ENCODE data around the gene VPS26B. TPM values are rescaled to one million over a fixed set of nuclear protein-coding genes. Genes with fewer than 3 reads are reported as not detected.

The VPS26B gene
- total and polyA plus RNA-seq, 5 donors: 18.7 to 38.0 (median 34.2) TPM

DNA sequence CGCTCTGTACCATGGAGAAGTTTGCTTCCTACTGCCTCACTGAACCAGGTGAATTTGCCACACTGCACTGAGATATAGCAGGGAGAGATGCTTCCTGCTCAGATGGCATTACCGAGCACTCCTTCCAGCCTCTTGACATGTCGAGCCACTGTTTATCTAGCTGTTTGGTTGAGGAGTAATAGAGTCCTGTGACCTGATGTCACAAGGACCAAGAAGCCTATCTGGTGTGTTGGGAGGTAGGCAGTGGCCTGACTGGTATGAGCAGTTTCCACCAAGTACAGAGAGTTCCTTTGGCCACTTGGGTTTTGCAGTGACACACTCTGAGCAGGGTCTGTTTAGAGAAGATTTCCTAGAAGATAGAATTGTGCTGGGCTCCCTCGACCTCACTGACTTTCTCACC, 34.1 kb downstream of the VPS26B start:
- intact Hi-C loops (cut with DNase I): no loop called here
- ATAC-seq (no peak), DNase-seq (no peak)
- no peaks in the 10 kb centered on the region for H3K27me3 ChIP-seq (ENCODE audit: control insufficient read depth, insufficient read depth)
- WGBS: 83% methylated on average over 4 of the region's 4 CpGs
- H3K4me1 ChIP-seq (ENCODE audit: control insufficient read depth, insufficient read depth, low read length): no peaks in the 10 kb centered on the region
- H3K4me3 ChIP-seq (ENCODE audit: low read length): no peak overlapping the region
- no peak overlapping the region for H3K27ac ChIP-seq (ENCODE audit: low read length)
- H3K9me3 ChIP-seq (ENCODE audit: control insufficient read depth, low read length): no peaks in the 10 kb centered on the region

DNA sequence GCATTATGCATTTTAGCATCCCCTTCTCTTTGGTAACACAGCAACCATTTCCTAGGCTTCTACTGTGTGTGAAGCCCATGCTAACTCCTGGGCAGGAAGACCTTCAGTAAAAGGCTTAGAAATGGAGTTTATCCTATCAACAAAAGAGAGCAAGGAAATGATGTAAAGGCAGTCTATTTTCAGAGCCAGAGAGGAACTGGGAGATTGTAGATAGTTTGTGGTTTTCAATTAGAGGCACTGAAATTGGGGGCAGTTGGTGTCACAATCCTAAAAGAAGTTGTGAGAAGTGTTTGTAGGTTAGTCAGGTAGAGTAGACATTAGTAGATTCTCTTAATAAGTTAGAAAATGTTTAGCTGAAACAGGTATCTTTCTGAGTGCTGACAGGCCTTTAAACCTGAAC, 36.0 kb downstream of the VPS26B start:
- H3K4me3 ChIP-seq (ENCODE audit: low read length): no peak overlapping the region
- intact Hi-C loops (cut with DNase I): no loop called here
- H3K27ac ChIP-seq (ENCODE audit: low read length): no peak overlapping the region
- H3K27me3 ChIP-seq (ENCODE audit: control insufficient read depth, insufficient read depth): no peaks in the 10 kb centered on the region
- DNase-seq (no peak), ATAC-seq (no peak)
- no peaks in the 10 kb centered on the region for H3K4me1 ChIP-seq (ENCODE audit: control insufficient read depth, insufficient read depth, low read length)
- no peaks in the 10 kb centered on the region for H3K9me3 ChIP-seq (ENCODE audit: control insufficient read depth, low read length)

DNA sequence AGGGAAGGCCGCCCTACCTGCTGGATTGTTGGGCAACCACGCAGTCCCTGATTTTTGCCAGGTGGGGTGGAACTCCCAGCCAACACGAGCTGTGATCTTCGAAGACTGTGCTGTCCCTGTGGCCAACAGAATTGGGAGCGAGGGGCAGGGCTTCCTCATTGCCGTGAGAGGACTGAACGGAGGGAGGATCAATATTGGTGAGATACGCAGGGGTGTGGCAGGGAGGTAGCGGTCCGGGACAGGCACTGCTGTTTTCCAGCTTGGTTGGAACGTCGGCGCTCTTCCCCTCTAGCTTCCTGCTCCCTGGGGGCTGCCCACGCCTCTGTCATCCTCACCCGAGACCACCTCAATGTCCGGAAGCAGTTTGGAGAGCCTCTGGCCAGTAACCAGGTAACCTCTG, 36.5 kb downstream of the VPS26B start:
- intact Hi-C loops (cut with DNase I): no loop called here
- 89% methylated on average over 16 of the region's 16 CpGs for WGBS
- no peak overlapping the region for H3K4me3 ChIP-seq (ENCODE audit: low read length)
- no peaks in the 10 kb centered on the region for H3K9me3 ChIP-seq (ENCODE audit: control insufficient read depth, low read length)
- DNase-seq: no peak
- no peak for ATAC-seq
- no peaks in the 10 kb centered on the region for H3K27me3 ChIP-seq (ENCODE audit: control insufficient read depth, insufficient read depth)
- H3K4me1 ChIP-seq (ENCODE audit: control insufficient read depth, insufficient read depth, low read length): no peaks in the 10 kb centered on the region
- no peak overlapping the region for H3K27ac ChIP-seq (ENCODE audit: low read length)

DNA sequence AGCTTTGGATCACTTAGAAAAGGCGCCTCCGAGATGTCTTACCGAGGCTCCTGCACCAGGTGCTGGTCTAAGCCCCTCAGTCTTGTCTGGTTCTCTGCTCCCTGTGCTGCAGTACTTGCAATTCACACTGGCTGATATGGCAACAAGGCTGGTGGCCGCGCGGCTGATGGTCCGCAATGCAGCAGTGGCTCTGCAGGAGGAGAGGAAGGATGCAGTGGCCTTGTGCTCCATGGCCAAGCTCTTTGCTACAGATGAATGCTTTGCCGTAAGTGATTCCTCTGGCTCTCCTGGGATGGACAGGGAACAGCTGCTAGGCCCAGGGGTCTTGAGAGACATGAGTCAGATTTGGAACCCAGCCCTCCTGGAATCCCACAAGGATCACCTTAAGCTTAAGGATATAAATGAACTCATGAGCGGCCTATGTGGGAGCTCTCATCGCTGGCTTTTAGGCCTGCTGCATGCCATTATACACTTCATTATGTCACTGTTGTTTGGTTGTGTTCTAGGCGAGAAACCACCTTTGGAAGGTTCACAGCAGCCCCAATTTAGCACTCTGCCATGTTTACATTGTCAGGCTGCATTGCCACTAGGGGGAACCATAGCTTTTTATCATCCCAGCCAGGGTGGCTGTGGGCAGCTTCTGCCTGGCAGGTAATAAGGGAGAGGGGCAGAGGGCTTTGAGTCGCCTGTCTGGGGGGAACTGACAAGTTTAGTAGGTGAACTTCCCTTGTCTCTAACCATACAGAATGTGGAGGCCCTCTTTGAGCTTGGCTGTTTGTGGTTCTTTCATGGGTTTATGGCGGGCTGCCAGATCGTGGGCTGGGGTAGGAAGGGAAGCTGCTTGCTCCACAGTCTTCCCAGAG, 37.4 kb downstream of the VPS26B start:
- Histone ChIP-seq H3K27me3 (ENCODE audit: control insufficient read depth, insufficient read depth) (no peaks in the 10 kb centered on the region), H3K27ac (ENCODE audit: low read length) (no peak overlapping the region), H3K4me1 (ENCODE audit: control insufficient read depth, insufficient read depth, low read length) (no peaks in the 10 kb centered on the region), H3K9me3 (ENCODE audit: control insufficient read depth, low read length) (no peaks in the 10 kb centered on the region), H3K4me3 (ENCODE audit: low read length) (no peak overlapping the region)
- WGBS: 88% methylated on average over 14 of the region's 14 CpGs
- DNase-seq (no peak), ATAC-seq (no peak)
- intact Hi-C loops (cut with DNase I): no loop called here

DNA sequence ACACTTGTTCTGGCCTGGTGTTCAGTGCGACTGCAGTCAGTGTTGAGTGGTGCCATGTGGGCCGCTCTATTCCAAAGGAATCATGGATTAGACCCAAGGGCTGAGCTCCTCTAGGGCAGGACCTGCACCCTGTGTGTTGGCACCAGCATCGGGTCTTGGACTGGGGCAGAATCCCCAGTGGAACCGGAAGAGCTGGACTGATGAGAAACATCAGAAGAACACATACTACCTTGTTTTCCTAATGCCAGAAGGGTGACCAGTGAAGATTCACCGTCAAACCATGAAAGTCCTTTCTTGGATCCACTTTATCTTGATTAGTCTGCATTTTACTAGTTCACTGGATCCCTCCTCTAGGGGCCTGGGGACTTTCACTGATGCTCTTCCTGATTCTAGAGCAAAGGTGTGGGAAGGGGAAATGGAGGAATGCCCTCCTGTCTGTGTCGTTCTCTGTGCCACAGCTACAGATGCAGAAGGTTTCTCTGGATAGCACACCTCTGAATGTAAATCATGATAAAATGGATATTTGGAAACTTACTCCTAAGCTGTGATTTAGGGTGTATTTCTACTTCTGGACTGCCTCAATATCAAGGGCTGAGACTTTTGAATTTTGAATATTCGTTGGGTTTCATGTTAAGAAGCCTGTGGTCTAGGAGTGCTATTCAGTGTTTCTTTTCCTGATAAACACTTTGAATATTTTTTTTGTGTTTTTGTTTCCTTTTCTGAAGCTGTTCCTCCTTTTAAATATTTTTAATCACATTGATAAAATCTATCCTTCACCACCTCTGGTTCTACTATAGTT, 40.7 kb downstream of the VPS26B start:
- Histone ChIP-seq H3K27ac (ENCODE audit: low read length) (no peak overlapping the region), H3K27me3 (ENCODE audit: control insufficient read depth, insufficient read depth) (no peaks in the 10 kb centered on the region), H3K9me3 (ENCODE audit: control insufficient read depth, low read length) (no peaks in the 10 kb centered on the region), H3K4me3 (ENCODE audit: low read length) (no peak overlapping the region), H3K4me1 (ENCODE audit: control insufficient read depth, insufficient read depth, low read length) (no peaks in the 10 kb centered on the region)
- ATAC-seq (no peak), DNase-seq (no peak)
- 89% methylated on average over 7 of the region's 7 CpGs for WGBS
- intact Hi-C loops (cut with DNase I): no loop called here

DNA sequence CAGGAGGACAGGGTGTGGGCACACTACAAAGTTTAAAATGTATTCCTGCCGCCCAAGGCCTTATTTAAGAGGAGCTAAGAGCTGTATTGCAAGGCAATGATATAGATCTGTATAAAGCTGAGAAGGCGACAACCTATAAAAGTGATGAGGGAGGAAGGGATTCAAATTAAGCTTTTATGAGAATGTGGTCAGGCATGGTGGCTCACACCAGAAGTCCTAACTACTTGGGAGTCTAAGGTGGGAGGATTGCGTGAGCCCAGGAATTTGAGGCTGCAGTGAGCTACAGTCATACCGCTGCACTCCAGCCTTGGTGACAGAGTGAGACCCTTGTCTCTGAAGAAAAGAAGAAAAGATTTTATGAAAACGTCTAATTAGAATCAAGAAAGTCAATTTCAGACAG, 42.0 kb downstream of the VPS26B start:
- WGBS: 86% methylated on average over 5 of the region's 5 CpGs
- Histone ChIP-seq H3K27ac (ENCODE audit: low read length) (no peak overlapping the region), H3K4me3 (ENCODE audit: low read length) (no peak overlapping the region), H3K4me1 (ENCODE audit: control insufficient read depth, insufficient read depth, low read length) (no peaks in the 10 kb centered on the region), H3K27me3 (ENCODE audit: control insufficient read depth, insufficient read depth) (no peaks in the 10 kb centered on the region), H3K9me3 (ENCODE audit: control insufficient read depth, low read length) (no peaks in the 10 kb centered on the region)
- ATAC-seq (no peak), DNase-seq (no peak)
- intact Hi-C loops (cut with DNase I): no loop called here

DNA sequence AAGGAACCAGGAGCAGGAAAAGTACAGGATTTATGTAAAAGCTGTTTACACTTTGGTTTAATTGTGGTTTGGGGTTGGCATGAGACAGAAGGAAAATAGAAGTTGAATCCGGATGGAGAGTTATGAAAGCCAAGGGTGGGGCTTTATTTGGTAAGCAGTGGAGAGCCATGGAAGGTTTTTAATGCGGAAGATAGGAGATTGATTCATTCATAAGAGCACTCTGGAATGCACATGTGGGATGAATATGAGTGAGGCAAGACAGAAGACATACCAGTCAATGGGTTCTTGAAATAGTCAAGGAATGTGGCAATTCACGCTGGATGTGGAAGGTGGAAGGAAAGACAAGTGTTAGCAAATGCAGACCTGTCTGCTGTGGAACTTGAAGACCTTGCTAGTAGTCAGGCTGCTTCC, 42.4 kb downstream of the VPS26B start:
- WGBS: 55% methylated on average over 3 of the region's 3 CpGs
- ATAC-seq (peak; percentile 50 to 70), DNase-seq (no peak)
- intact Hi-C loops (cut with DNase I): no loop called here
- H3K27me3 ChIP-seq (ENCODE audit: control insufficient read depth, insufficient read depth): no peaks in the 10 kb centered on the region
- H3K4me1 ChIP-seq (ENCODE audit: control insufficient read depth, insufficient read depth, low read length): no peaks in the 10 kb centered on the region
- H3K4me3 ChIP-seq (ENCODE audit: low read length): no peak overlapping the region
- no peak overlapping the region for H3K27ac ChIP-seq (ENCODE audit: low read length)
- H3K9me3 ChIP-seq (ENCODE audit: control insufficient read depth, low read length): no peaks in the 10 kb centered on the region

DNA sequence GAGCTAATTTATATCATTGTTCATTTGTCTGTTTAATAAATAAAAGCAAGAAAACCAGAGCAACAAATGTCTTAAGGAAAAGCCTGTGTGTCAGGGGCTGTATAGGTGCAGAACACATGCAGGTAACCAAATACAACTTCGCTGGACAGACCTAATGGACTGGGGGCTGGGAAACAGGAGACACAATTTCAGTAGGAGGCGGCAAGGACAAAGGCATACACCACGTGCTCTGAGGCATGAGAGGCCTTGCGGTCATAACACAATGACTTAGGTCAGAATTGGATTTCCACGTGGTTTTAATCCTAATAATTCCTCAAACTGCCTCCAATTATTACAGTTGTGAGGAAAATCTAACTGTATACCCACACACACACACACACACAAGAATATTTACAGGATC, 43.0 kb downstream of the VPS26B start:
- no peak overlapping the region for H3K27ac ChIP-seq (ENCODE audit: low read length)
- no peaks in the 10 kb centered on the region for H3K27me3 ChIP-seq (ENCODE audit: control insufficient read depth, insufficient read depth)
- intact Hi-C loops (cut with DNase I): no loop called here
- no peaks in the 10 kb centered on the region for H3K9me3 ChIP-seq (ENCODE audit: control insufficient read depth, low read length)
- no peak for DNase-seq
- WGBS: 80% methylated on average over 5 of the region's 5 CpGs
- no peak for ATAC-seq
- no peak overlapping the region for H3K4me3 ChIP-seq (ENCODE audit: low read length)
- no peaks in the 10 kb centered on the region for H3K4me1 ChIP-seq (ENCODE audit: control insufficient read depth, insufficient read depth, low read length)

DNA sequence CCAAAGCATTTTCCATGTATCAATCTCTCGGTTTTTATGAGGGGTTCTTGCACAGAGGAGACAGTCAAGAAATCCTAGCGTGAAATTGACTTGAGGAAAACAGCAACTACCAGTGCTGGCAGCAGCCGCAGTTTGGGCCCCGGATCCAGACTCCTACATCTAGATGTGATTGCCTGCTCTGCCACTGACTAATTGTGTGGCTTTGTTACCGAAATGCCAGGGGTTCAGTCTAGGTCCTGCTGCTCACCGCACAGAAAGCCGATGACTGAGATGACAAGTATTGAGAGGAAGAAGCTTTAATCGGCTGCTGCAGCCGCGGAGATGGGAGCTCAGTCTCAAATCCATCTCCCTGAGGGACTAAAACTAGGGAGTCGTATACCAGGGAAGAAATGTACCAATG, 43.5 kb downstream of the VPS26B start:
- WGBS: 85% methylated on average over 11 of the region's 11 CpGs

DNA sequence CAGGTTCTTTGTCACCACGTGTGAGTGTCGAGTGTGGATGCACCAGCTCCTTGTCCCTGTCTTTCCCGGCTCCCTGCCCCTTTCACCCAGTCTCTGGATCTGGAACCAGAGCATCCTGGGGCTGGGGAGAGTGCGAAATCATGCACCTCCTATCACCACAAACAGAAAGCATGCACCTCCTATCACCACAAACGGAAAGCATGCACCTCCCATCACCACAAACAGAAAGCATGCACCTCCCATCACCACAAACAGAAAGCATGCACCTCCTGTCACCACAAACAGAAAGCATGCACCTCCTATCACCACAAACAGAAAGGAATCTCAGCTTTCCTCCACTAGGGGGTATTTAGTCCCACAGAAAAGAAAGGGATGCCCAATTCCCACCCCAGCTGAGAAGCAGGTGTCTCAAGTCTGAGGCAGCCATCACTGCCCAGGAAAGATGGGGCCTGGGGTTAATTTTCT, 45.8 kb downstream of the VPS26B start:
- no peak overlapping the region for H3K4me3 ChIP-seq (ENCODE audit: low read length)
- intact Hi-C loops (cut with DNase I): no loop called here
- no peak overlapping the region for H3K27ac ChIP-seq (ENCODE audit: low read length)
- no peaks in the 10 kb centered on the region for H3K4me1 ChIP-seq (ENCODE audit: control insufficient read depth, insufficient read depth, low read length)
- no peaks in the 10 kb centered on the region for H3K27me3 ChIP-seq (ENCODE audit: control insufficient read depth, insufficient read depth)
- 30% methylated on average over 5 of the region's 5 CpGs for WGBS
- DNase-seq: no peak
- no peaks in the 10 kb centered on the region for H3K9me3 ChIP-seq (ENCODE audit: control insufficient read depth, low read length)
- no peak for ATAC-seq

More for the DNA sequence above, 43.5 kb downstream of the VPS26B start:
- Histone ChIP-seq H3K27me3 (ENCODE audit: control insufficient read depth, insufficient read depth) (no peaks in the 10 kb centered on the region), H3K4me1 (ENCODE audit: control insufficient read depth, insufficient read depth, low read length) (no peaks in the 10 kb centered on the region), H3K9me3 (ENCODE audit: control insufficient read depth, low read length) (no peaks in the 10 kb centered on the region), H3K27ac (ENCODE audit: low read length) (no peak overlapping the region), H3K4me3 (ENCODE audit: low read length) (no peak overlapping the region)
- ATAC-seq (no peak), DNase-seq (no peak)
- intact Hi-C loops (cut with DNase I): no loop called here

DNA sequence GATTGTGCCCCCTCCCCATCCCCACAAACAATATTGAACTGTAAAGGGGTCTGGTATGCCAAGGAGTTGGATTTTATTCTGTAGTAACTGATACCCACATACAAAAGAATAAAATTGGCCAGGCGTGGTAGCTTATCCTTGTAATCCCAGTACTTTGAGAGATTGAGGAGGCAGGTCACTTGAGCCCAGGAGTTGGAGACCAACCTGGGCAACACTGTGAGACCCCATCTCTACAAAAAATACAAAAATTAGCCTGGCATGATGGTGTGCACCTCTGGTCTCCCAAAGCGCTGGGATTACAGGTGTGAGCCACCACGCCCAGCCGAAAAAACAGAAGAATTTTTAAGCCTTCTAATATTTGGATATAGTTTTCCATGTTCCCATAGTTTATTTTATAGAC, 47.5 kb downstream of the VPS26B start:
- H3K4me3 ChIP-seq (ENCODE audit: low read length): no peak overlapping the region
- H3K27me3 ChIP-seq (ENCODE audit: control insufficient read depth, insufficient read depth): no peaks in the 10 kb centered on the region
- H3K27ac ChIP-seq (ENCODE audit: low read length): no peak overlapping the region
- DNase-seq (no peak), ATAC-seq (no peak)
- H3K9me3 ChIP-seq (ENCODE audit: control insufficient read depth, low read length): no peaks in the 10 kb centered on the region
- no peaks in the 10 kb centered on the region for H3K4me1 ChIP-seq (ENCODE audit: control insufficient read depth, insufficient read depth, low read length)
- WGBS: 92% methylated on average over 4 of the region's 4 CpGs
- intact Hi-C loops (cut with DNase I): no loop called here

Measured in right cardiac atrium (tissue), 5 donors.